Glutamatergic neuron (in vitro differentiated cells): Measurements from ENCODE around the gene CDA. TPM values are rescaled to one million over a fixed set of nuclear protein-coding genes. Genes with fewer than 3 reads are reported as not detected.

Experiments
- DNase-seq: peaks from one replicate; pipeline ENCODE4 v3.0.0; 2022
- H3K27ac Mint-ChIP-seq: one replicate; pipeline ENCODE4 v1.8.0; 2020; ENCODE audit warnings: mild to moderate bottlenecking, mixed read lengths, inconsistent platforms; ENCODE audit not compliant: unreplicated experiment
- H3K27me3 Mint-ChIP-seq: one replicate; pipeline ENCODE4 v1.8.0; 2020; ENCODE audit warnings: mild to moderate bottlenecking, moderate library complexity, mixed read lengths, inconsistent platforms; ENCODE audit not compliant: unreplicated experiment
- H3K36me3 Mint-ChIP-seq: one replicate; pipeline ENCODE4 v1.8.0; 2020; ENCODE audit warnings: mild to moderate bottlenecking, mixed read lengths, inconsistent platforms; ENCODE audit not compliant: unreplicated experiment
- H3K4me1 Mint-ChIP-seq: one replicate; pipeline ENCODE4 v1.8.0; 2020; ENCODE audit warnings: mild to moderate bottlenecking, low read depth, mixed read lengths, inconsistent platforms; ENCODE audit not compliant: unreplicated experiment
- H3K4me3 Mint-ChIP-seq: one replicate; pipeline ENCODE4 v1.8.0; 2020; ENCODE audit warnings: mild to moderate bottlenecking, mixed read lengths, inconsistent platforms; ENCODE audit not compliant: unreplicated experiment
- H3K9me3 Mint-ChIP-seq: one replicate; pipeline ENCODE4 v1.8.0; 2020; ENCODE audit warnings: mild to moderate bottlenecking, moderate library complexity, mixed read lengths, inconsistent platforms; ENCODE audit not compliant: unreplicated experiment
- total RNA-seq: library from RNA; stranded (reverse); fragmentation: NEBNext Ultra II Directional; extraction: Animal tissue kit (Norgen Biotek cat#: 25700); gene quantifications from one replicate; pipeline ENCODE4 v1.2.1, GENCODE V29; 2021; ENCODE audit not compliant: unreplicated experiment
- TF ChIP-seq, protein P1 (sequence below): fragments of 200-600 bp; sonication (generic); IDR thresholded peaks from one replicate; pipeline ENCODE4 v1.5.0; 2021; ENCODE audit not compliant: partially characterized antibody, unreplicated experiment

Gene CDA
- total RNA-seq, 1 donor from 2014 or later = not detected

DNA sequence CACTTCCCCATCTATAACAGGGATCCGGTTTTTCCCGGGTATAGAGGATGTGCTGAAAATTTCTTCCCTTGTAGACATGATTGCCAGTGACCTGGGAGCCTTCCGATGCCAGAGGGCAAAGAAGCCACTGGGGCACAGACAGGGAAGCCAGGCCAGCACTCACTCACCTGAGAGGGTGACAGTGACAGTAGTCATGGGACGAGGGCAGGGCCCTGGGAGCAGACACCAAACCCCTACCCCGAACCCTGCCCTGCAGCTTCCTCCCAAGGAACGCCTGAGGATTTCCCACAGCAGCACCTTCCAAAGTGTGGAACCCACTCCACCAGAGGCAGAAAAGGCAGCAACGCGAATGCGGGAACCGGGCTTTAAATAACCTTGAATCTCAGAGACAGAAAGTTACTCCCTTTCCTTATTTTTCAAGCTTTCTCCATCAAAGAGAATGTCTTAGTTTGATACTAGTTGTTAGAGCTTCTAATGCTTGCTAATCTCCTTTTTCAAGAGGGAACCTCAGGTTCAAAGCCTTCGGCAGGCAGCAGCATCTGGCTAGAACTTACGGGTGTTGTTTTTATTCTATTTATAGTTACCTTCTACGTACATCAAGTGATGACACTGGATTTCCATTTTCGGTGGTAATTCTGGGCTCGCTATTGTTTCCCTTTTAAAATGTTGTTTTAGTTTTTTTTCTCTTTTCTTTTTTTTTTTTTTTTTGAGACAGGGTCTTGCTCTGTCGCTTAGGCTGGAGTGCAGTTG lies 69.4 kb downstream of the CDA start:
- DNase-seq = no peak
- no peak overlapping the region for H3K4me3 Mint-ChIP-seq
- no peak overlapping the region for H3K27ac Mint-ChIP-seq
- H3K36me3 Mint-ChIP-seq = no peaks in the 10 kb centered on the region
- peaks cover 4% of the 10 kb centered on the region for H3K9me3 Mint-ChIP-seq
- H3K4me1 Mint-ChIP-seq = peaks cover 15% of the 10 kb centered on the region
- TF ChIP-seq, protein P1, sequence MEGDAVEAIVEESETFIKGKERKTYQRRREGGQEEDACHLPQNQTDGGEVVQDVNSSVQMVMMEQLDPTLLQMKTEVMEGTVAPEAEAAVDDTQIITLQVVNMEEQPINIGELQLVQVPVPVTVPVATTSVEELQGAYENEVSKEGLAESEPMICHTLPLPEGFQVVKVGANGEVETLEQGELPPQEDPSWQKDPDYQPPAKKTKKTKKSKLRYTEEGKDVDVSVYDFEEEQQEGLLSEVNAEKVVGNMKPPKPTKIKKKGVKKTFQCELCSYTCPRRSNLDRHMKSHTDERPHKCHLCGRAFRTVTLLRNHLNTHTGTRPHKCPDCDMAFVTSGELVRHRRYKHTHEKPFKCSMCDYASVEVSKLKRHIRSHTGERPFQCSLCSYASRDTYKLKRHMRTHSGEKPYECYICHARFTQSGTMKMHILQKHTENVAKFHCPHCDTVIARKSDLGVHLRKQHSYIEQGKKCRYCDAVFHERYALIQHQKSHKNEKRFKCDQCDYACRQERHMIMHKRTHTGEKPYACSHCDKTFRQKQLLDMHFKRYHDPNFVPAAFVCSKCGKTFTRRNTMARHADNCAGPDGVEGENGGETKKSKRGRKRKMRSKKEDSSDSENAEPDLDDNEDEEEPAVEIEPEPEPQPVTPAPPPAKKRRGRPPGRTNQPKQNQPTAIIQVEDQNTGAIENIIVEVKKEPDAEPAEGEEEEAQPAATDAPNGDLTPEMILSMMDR = no peak
- H3K27me3 Mint-ChIP-seq = no peaks in the 10 kb centered on the region

DNA sequence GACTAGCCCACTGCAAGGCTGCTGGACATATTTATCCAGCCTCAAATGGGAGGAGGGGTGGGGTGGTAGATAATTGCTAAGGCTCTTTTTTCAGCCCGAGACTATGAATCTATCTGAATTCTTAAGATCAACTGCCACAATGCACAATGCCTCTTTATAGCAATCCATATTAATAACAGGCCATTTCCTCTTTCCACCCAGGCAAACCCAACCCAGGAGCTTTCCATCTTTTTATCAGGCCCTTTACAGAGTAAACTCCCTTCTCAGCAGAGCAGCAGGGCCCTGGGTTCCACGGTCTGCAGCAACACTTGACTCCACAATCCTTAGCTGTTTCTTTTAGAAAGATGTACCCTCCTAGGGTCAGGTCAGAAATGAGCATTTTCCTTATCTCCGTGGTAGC lies 71.5 kb downstream of the CDA start:
- H3K27me3 Mint-ChIP-seq = no peaks in the 10 kb centered on the region
- H3K4me3 Mint-ChIP-seq = peak overlapping the region; percentile 98
- TF ChIP-seq, protein P1 = no peak
- H3K9me3 Mint-ChIP-seq = peaks cover 4% of the 10 kb centered on the region
- no peaks in the 10 kb centered on the region for H3K36me3 Mint-ChIP-seq
- H3K4me1 Mint-ChIP-seq = peaks cover 15% of the 10 kb centered on the region
- H3K27ac Mint-ChIP-seq = peak overlapping the region; percentile 95
- DNase-seq = no peak

DNA sequence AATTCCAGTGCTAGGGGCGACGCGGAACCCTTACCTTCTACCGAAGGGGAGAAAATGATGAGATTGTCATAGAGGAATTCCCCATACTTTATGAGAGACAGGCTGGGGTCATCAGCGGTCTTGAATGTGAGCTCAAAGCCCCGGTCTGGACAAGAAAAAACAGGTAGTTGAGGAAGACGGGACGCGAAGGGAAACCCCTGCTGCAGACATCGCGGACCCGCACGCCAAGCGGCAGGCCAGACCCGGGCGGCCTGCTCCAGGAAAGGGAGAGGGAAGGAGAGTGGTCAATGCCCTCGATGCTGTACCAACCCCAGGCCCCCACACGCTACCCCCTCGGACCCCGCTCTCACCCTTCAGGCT lies 71.9 kb downstream of the CDA start:
- Mint-ChIP-seq H3K4me1 (peaks cover 15% of the 10 kb centered on the region), H3K36me3 (no peaks in the 10 kb centered on the region), H3K27me3 (no peaks in the 10 kb centered on the region), H3K27ac (peak overlapping the region; percentile 95), H3K9me3 (peaks cover 4% of the 10 kb centered on the region), H3K4me3 (peak overlapping the region; percentile 98)
- DNase-seq = no peak
- TF ChIP-seq, protein P1 = no peak

DNA sequence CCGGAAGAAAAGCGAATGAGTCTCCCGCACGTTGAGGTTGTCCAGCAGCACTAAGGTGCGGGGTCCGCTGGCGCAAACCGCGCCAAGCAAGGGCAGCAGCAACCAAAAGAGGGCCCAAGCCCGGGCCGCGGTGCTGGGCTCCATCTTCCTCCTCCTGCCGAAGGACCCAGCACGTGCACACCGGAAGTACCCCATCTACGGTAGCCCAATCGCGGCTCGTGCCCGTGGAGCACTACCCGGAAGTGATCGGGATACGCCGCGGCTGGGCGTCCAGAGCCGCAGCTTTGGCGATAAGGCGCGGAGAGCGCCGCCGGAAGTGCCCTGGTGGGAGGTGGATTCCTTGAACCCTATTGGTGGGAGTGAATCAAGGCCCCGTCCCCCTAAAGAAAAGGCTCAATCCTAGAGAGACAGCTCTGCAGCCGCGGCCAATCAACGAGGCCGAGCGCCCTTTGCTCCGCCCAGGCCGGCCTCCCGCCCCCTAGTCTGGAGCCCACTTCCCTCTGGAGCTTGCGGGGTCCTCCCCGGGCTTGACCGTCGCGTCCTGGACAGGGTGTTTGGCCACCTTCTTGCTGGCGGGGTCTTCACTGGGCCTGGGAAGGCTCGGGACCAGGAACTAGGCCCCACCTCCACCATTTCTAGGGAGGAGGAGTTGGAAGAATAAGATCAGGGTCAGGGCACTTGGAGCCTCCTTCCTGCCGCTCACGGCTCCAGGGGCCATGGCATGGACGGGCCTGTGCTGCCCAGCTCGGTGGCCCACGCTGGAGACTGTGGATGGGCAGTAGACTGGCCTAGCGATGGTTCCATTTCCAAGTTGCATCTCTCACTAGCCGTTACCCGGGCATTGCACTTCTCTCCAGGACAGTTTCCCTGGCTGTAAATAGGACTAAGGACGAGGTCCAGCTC lies 72.6 kb downstream of the CDA start, which contains the start of gene DDOST:
DDOST (minus strand) TSS at position 163 of the 903 bp plus-strand sequence; CDS start at position 144, 19 bp downstream.
- peak within 1 kb of the TSS; percentile 95 for H3K27ac Mint-ChIP-seq
- peaks cover 15% of the 10 kb centered on the region for H3K4me1 Mint-ChIP-seq
- TF ChIP-seq, protein P1 = peak; percentile 6
- H3K27me3 Mint-ChIP-seq = no peaks in the 10 kb centered on the region
- H3K4me3 Mint-ChIP-seq = peak within 1 kb of the TSS; percentile 98
- DNase-seq = peak; percentile 95
- H3K36me3 Mint-ChIP-seq = no peaks in the 10 kb centered on the region
- H3K9me3 Mint-ChIP-seq = peaks cover 4% of the 10 kb centered on the region
